ENCODE results near the gene AK5. TPM values are rescaled to one million over a fixed set of nuclear protein-coding genes. Genes with fewer than 3 reads are reported as not detected.

Gene AK5
- total RNA-seq, 1 donor from 2014 or later, result 0.91 TPM

GRCh38 chr1:77370583-77371306 is 88.9 kb downstream of the AK5 start:
- Mint-ChIP-seq H3K27ac (ENCODE audit: unreplicated experiment) (no peak overlapping the region), H3K4me1 (ENCODE audit: low read depth, unreplicated experiment) (no peaks in the 10 kb centered on the region), H3K4me3 (ENCODE audit: unreplicated experiment) (no peak overlapping the region), H3K36me3 (ENCODE audit: unreplicated experiment) (no peaks in the 10 kb centered on the region), H3K27me3 (ENCODE audit: unreplicated experiment) (no peaks in the 10 kb centered on the region), H3K9me3 (ENCODE audit: unreplicated experiment) (no peaks in the 10 kb centered on the region)
- no peak for TF ChIP-seq CTCF (IDR thresholded peaks at IDR 0.05; ENCODE audit: partially characterized antibody, unreplicated experiment)
- DNase-seq, result no peak

GRCh38 chr1:77371396-77371795 is 89.6 kb downstream of the AK5 start:
- Mint-ChIP-seq H3K4me3 (ENCODE audit: unreplicated experiment) (no peak overlapping the region), H3K27ac (ENCODE audit: unreplicated experiment) (no peak overlapping the region), H3K27me3 (ENCODE audit: unreplicated experiment) (no peaks in the 10 kb centered on the region), H3K9me3 (ENCODE audit: unreplicated experiment) (no peaks in the 10 kb centered on the region), H3K36me3 (ENCODE audit: unreplicated experiment) (no peaks in the 10 kb centered on the region), H3K4me1 (ENCODE audit: low read depth, unreplicated experiment) (no peaks in the 10 kb centered on the region)
- no peak for DNase-seq
- TF ChIP-seq CTCF (IDR thresholded peaks at IDR 0.05; ENCODE audit: partially characterized antibody, unreplicated experiment), result no peak

DNA sequence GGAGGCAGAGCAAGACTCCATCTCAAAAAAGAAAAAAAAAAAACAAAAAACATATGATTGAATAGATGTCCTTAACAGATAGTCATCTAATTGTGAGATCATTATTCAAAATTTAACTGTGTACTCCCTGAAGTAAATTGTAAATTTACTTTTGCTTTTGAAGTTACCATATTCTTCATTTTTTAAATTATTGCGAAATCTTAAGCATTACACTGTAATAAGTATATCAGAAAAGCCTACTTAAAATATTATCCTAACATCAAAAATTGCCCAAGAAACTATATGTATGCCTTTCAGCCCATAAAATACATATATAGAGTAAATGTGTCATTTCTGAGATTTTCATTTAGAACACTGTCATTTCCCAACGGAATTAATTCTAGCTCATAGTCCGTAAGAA is 91.9 kb downstream of the AK5 start:
- Mint-ChIP-seq H3K4me1 (ENCODE audit: low read depth, unreplicated experiment) (no peaks in the 10 kb centered on the region), H3K9me3 (ENCODE audit: unreplicated experiment) (no peaks in the 10 kb centered on the region), H3K27ac (ENCODE audit: unreplicated experiment) (no peak overlapping the region), H3K27me3 (ENCODE audit: unreplicated experiment) (peaks cover 3% of the 10 kb centered on the region), H3K36me3 (ENCODE audit: unreplicated experiment) (no peaks in the 10 kb centered on the region), H3K4me3 (ENCODE audit: unreplicated experiment) (no peak overlapping the region)
- TF ChIP-seq CTCF (IDR thresholded peaks at IDR 0.05; ENCODE audit: partially characterized antibody, unreplicated experiment), result no peak
- DNase-seq, result no peak

DNA sequence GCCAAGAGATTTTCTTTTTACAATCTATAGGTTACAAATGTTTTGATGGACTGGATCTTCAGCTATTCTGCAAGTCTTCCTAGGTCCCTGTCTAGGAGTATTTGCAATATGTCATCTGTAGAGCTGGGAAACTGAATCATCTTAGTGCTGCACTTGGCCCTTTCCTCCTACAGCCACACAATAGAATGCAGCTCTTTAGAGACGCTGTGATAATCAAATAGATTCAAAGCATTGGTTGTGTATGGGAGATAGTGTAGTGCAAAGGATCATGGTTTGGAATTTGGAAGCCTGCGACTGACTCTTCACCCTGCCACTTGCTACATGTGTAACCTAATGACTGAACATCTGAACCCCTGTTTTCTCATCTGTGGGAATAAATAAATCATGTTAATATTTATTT is 93.7 kb downstream of the AK5 start:
- no peaks in the 10 kb centered on the region for H3K9me3 Mint-ChIP-seq (ENCODE audit: unreplicated experiment)
- no peak for TF ChIP-seq CTCF (IDR thresholded peaks at IDR 0.05; ENCODE audit: partially characterized antibody, unreplicated experiment)
- H3K36me3 Mint-ChIP-seq (ENCODE audit: unreplicated experiment), result no peaks in the 10 kb centered on the region
- H3K27me3 Mint-ChIP-seq (ENCODE audit: unreplicated experiment), result peaks cover 3% of the 10 kb centered on the region
- H3K4me1 Mint-ChIP-seq (ENCODE audit: low read depth, unreplicated experiment), result no peaks in the 10 kb centered on the region
- no peak for DNase-seq
- H3K4me3 Mint-ChIP-seq (ENCODE audit: unreplicated experiment), result no peak overlapping the region
- H3K27ac Mint-ChIP-seq (ENCODE audit: unreplicated experiment), result no peak overlapping the region

DNA sequence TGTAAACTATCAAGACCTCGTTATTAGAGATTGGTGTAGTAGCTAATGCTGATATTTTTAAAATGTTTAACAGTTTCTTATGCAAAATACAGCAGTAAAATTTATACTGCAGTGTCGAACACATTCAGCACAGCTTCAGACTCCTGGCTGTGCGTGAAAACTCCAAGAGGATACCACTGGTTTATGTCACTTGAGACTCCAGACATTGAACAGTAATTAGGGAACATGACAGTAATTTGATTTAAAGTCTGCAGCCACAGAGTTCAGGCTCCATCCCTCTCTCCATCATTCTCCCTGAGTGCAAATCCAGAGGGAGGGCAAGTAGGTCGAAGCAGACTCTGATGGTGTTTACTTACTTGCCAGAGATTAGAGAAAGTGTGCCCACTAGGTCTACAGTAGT is 94.2 kb downstream of the AK5 start:
- no peak for DNase-seq
- TF ChIP-seq CTCF (IDR thresholded peaks at IDR 0.05; ENCODE audit: partially characterized antibody, unreplicated experiment), result no peak
- H3K9me3 Mint-ChIP-seq (ENCODE audit: unreplicated experiment), result no peaks in the 10 kb centered on the region
- H3K4me3 Mint-ChIP-seq (ENCODE audit: unreplicated experiment), result no peak overlapping the region
- H3K4me1 Mint-ChIP-seq (ENCODE audit: low read depth, unreplicated experiment), result no peaks in the 10 kb centered on the region
- no peaks in the 10 kb centered on the region for H3K36me3 Mint-ChIP-seq (ENCODE audit: unreplicated experiment)
- H3K27ac Mint-ChIP-seq (ENCODE audit: unreplicated experiment), result no peak overlapping the region
- peaks cover 3% of the 10 kb centered on the region for H3K27me3 Mint-ChIP-seq (ENCODE audit: unreplicated experiment)

All from glutamatergic neuron (in vitro differentiated cells).